Heart right ventricle (tissue), 16 donors: Measurements from ENCODE around the gene LRP2. TPM values are rescaled to one million over a fixed set of nuclear protein-coding genes. Genes with fewer than 3 reads are reported as not detected.

Experiments used
- ATAC-seq, 8 donors: fragments of 200-7000 bp; cut with Tn5 transposase; one replicate each; pipeline ENCODE4 v1.9.1; 2020; ENCODE audit warnings: mild to moderate bottlenecking in 8 of 8, moderate library complexity in 8 of 8, moderate number of reproducible peaks in 1 of 8
- DNase-seq, 2 donors: peaks; one replicate each; pipeline ENCODE4 v3.0.0-alpha.2; 2020
- H3K27ac ChIP-seq, 10 donors: fragments of 200-600 bp; sonication (generic) in 2 of 10; one replicate each; pipeline versions ENCODE4 v1.5.0 to v1.8.0; 2020 to 2022; ENCODE audit warnings: mild to moderate bottlenecking in 3 of 10
- H3K27me3 ChIP-seq, 7 donors: fragments of 200-600 bp; one replicate each; pipeline ENCODE4 v1.8.0; 2021 to 2022; ENCODE audit warnings: mild to moderate bottlenecking in 2 of 7
- H3K36me3 ChIP-seq, 9 donors: fragments of 200-600 bp; sonication (generic) in 1 of 9; one replicate each; pipeline versions ENCODE4 v1.5.0 to v1.8.0; 2020 to 2022; ENCODE audit warnings: mild to moderate bottlenecking in 2 of 9
- H3K4me1 ChIP-seq, 9 donors: fragments of 200-600 bp; sonication (generic) in 1 of 9; one replicate each; pipeline versions ENCODE4 v1.5.0 to v1.8.0; 2020 to 2022; ENCODE audit warnings: mild to moderate bottlenecking in 4 of 9
- H3K4me3 ChIP-seq, 10 donors: fragments of 200-600 bp; sonication (generic) in 2 of 10; one replicate each; pipeline versions ENCODE4 v1.5.0 to v1.8.0; 2020 to 2022; ENCODE audit warnings: mild to moderate bottlenecking in 7 of 10, moderate library complexity in 2 of 10
- H3K9me3 ChIP-seq, 11 donors: fragments of 200-600 bp in 10 of 11; sonication (generic) in 2 of 11; one replicate each; pipeline versions ENCODE4 v1.5.0 to v1.8.0; 2013 to 2022; ENCODE audit warnings: mild to moderate bottlenecking in 2 of 11, control low read depth in 1 of 11, moderate library complexity in 1 of 11
- CTCF ChIP-seq, 9 donors: fragments of 200-600 bp; sonication (generic) in 2 of 9; IDR thresholded peaks; one replicate each; pipeline versions ENCODE4 v1.5.0 to v1.8.0; 2021 to 2022; ENCODE audit warnings: antibody characterized with exemption in 9 of 9, mild to moderate bottlenecking in 5 of 9, moderate library complexity in 1 of 9
- WGBS, 2 donors: extraction: QIAGEN DNeasy Blood & Tissue Kit; methylation state at CpG; one replicate each; pipeline ENCODE4 v1.1.7; 2013; ENCODE audit warnings: inconsistent platforms in 1 of 2; 5-methylcytosine and 5-hydroxymethylcytosine counted together
- intact Hi-C, 10 donors: fragments of 100-400 bp; cut with DNase I; formaldehyde crosslinking; loops; one replicate each; pipeline versions ENCODE4 v1.11.1 to v1.14.2; 2022
- polyA plus RNA-seq, 2 donors: library from polyadenylated mRNA; stranded (reverse); fragments of 200-250 nt; gene quantifications; one replicate each; pipeline ENCODE4 v1.2.3, GENCODE V29; 2013
- total RNA-seq, 10 donors: library from RNA; stranded (reverse); fragmentation: NEBNext Ultra II Directional in 3 of 10; extraction: Animal tissue kit (Norgen Biotek cat#: 25700) in 3 of 10; gene quantifications; one replicate each; pipeline versions ENCODE4 v1.2.1 to v1.2.4, GENCODE V29; 2021 to 2023
- donor health status: Arrhythmogenic right ventricular cardiomyopathy.
- donor health status: ischemic (EF 13 %, LVEDD 7.1; RV severe dilation, severe dysfunction).
- donor health status: healthy with polysubstance abuse.
- donor health status: DM: no; HTN: yes; CAD: no.
- donor health status: DM: no; HTN: no; CAD: no.
- donor health status: ischemic (EF 25% LVEDD 6.9; RV normal size, moderate dysfunction).
- donor health status: ischemic (EF 25% LVEDD 5.7; RV mildly dilated, moderate dysfunction).
- donor health status: healthy.
- donor health status: DM: yes; HTN: yes; CAD: no.
- donor health status: Ischemic cardiomyopathy.
- donor health status: ischemic (EF 35%, LVEDD 5.7; RV mildly dilated, moderate dysfunction).
- donor health status: nonischemic (EF 11% LVEDD 7.7; RV severe dilation, severe dysfunction).
- donor health status: DM: yes; HTN: yes; CAD: no.
- donor health status: PGD.
- donor health status: ischemic (EF 29% LVEDD 5.4; RV normal size, mild dysfunction).
- donor health status: nonischemic (EF 23%, LVEDD 6.1; RV moderate dilation, normal function).

Gene LRP2
- total and polyA plus RNA-seq, 12 donors: 0.06 to 1.3 (median 0.27) TPM; not detected in 8

- 72 to 79% methylated on average over 2 of the region's 2 CpGs for WGBS, 2 donors
These were observed 12.8 kb downstream of the LRP2 start for GRCh38 chr2:169349535-169349934.

GRCh38 chr2:169348321-169349024 lies 13.9 kb downstream of the LRP2 start:
- H3K4me3 ChIP-seq: no peak overlapping the region
- ATAC-seq (no peak), DNase-seq (no peak)
- no peak overlapping the region for H3K27ac ChIP-seq
- TF ChIP-seq CTCF (IDR thresholded peaks at IDR 0.05): no peak
- H3K4me1 ChIP-seq: no peaks in the 10 kb centered on the region
- H3K9me3 ChIP-seq: no peaks in the 10 kb centered on the region
- intact Hi-C loops: no loop called here
- no peaks in the 10 kb centered on the region for H3K36me3 ChIP-seq
- H3K27me3 ChIP-seq: peaks cover 0 to 3% (median 0%) of the 10 kb centered on the region in 7 donors
- 56 to 62% methylated on average over 6 of the region's 6 CpGs for WGBS, 2 donors

More at GRCh38 chr2:169349535-169349934, 12.8 kb downstream of the LRP2 start:
- H3K4me3 ChIP-seq: no peak overlapping the region
- H3K36me3 ChIP-seq: no peaks in the 10 kb centered on the region
- TF ChIP-seq CTCF (IDR thresholded peaks at IDR 0.05): no peak
- H3K4me1 ChIP-seq: no peaks in the 10 kb centered on the region
- DNase-seq (no peak), ATAC-seq (no peak)
- H3K27ac ChIP-seq: no peak overlapping the region
- H3K27me3 ChIP-seq: peaks cover 0 to 2% (median 0%) of the 10 kb centered on the region in 7 donors
- no peaks in the 10 kb centered on the region for H3K9me3 ChIP-seq
- intact Hi-C loops: no loop called here

GRCh38 chr2:169345486-169346437 lies 16.6 kb downstream of the LRP2 start:
- DNase-seq (no peak), ATAC-seq (no peak)
- 60 to 73% methylated on average over 7 of the region's 7 CpGs for WGBS, 2 donors
- TF ChIP-seq CTCF (IDR thresholded peaks at IDR 0.05): no peak
- H3K27ac ChIP-seq: no peak overlapping the region
- peaks cover 0 to 15% (median 0%) of the 10 kb centered on the region in 7 donors for H3K27me3 ChIP-seq
- no peak overlapping the region for H3K4me3 ChIP-seq
- H3K9me3 ChIP-seq: no peaks in the 10 kb centered on the region
- H3K4me1 ChIP-seq: no peaks in the 10 kb centered on the region
- H3K36me3 ChIP-seq: no peaks in the 10 kb centered on the region
- intact Hi-C loops: no loop called here

GRCh38 chr2:169344736-169345485 lies 17.4 kb downstream of the LRP2 start:
- Histone ChIP-seq H3K9me3 (no peaks in the 10 kb centered on the region), H3K36me3 (no peaks in the 10 kb centered on the region), H3K27ac (no peak overlapping the region), H3K27me3 (peaks cover 0 to 23% (median 3%) of the 10 kb centered on the region in 7 donors), H3K4me1 (no peaks in the 10 kb centered on the region), H3K4me3 (no peak overlapping the region)
- ATAC-seq (no peak), DNase-seq (no peak)
- intact Hi-C loops: no loop called here
- 74 to 76% methylated on average over 5 of the region's 5 CpGs for WGBS, 2 donors
- TF ChIP-seq CTCF (IDR thresholded peaks at IDR 0.05): no peak
